ENCODE measurements around the gene LRRK1. TPM values are rescaled to one million over a fixed set of nuclear protein-coding genes. Genes with fewer than 3 reads are reported as not detected.
A peak's percentile ranks its signal among the peaks of the same experiment; 100 is the strongest.

Gene LRRK1
- total and polyA plus RNA-seq, 2 of the 4 experiments (the other 2 are of a cell fraction) = 3.0 to 5.8 TPM

DNA sequence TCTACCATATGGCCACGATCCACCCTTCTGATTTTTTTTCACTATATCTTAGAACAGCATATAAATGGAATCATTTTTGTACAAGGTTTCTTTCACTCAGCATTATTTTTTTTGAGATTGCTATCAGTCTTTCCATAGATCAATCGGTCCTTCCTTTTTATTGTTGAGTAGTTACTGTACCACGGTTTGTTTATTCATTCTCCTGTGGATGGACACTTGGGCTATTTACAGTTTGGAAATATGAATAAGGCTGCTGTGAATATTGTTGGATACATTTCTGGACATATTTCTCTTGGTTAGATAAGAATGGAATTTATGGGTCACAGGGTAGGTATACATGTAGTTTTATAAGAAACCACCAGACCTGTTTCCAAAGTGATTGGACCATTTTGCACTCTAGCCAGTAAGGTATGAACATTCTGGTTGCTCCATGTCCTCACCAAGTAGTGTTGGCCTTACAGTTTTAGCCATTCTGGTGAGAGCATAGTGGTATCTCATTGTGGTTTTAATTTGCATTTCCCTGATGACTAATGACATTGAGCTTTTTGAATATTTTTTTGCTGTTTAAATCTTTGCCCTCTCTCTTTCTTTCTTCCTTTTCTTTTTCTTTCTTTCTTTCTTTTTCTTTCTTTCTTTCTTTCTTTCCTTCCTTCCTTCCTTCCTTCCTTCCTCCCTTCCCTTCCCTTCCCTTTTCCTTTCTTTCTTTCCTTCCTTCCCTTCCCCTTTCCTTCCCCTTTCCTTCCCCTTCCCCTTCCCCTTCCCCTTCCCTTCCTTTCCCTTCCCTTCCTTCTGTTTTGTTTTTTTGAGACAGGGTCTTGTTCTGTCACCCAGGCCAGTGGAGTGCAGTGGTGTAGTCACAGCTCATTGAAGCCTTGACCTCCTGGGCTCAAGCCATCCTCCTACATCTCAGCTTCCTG, 49.2 kb downstream of the LRRK1 start:
- H2BK20ac ChIP-seq (ENCODE audit: low read depth, low read length) = no peak overlapping the region
- no peaks in the 10 kb centered on the region for H3K79me1 ChIP-seq (ENCODE audit: low read depth in 1 of 2, low read length in 2 of 2)
- TF ChIP-seq MAFK (IDR thresholded peaks at IDR 0.05; ENCODE audit: low read depth, low read length) (no peak), RAD21 (IDR thresholded peaks at IDR 0.05; ENCODE audit: low read length) (no peak), BHLHE40 (IDR thresholded peaks at IDR 0.05; ENCODE audit: low read depth, low read length) (no peak), NFE2L2 (IDR thresholded peaks at IDR 0.05; ENCODE audit: low read depth, low read length) (no peak)
- TF ChIP-seq, protein P1, sequence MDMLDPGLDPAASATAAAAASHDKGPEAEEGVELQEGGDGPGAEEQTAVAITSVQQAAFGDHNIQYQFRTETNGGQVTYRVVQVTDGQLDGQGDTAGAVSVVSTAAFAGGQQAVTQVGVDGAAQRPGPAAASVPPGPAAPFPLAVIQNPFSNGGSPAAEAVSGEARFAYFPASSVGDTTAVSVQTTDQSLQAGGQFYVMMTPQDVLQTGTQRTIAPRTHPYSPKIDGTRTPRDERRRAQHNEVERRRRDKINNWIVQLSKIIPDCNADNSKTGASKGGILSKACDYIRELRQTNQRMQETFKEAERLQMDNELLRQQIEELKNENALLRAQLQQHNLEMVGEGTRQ (IDR thresholded peaks at IDR 0.05; ENCODE audit: low read depth, low read length) = no peak
- peak overlapping the region; percentile 61; the same call in 1 of the 2 replicates for H2BK120ac ChIP-seq (ENCODE audit: low read depth, low read length)
- H3K9me1 ChIP-seq (ENCODE audit: insufficient read depth, low read length) = no peaks in the 10 kb centered on the region
- dilution Hi-C loops (cut with HindIII; ENCODE audit: low sequenced_read_pairs, unreplicated experiment) (no loop called here), intact Hi-C loops (cut with micrococcal nuclease) (no loop called here), in situ Hi-C loops (cut with MboI; ENCODE audit: low sequenced_read_pairs) (no loop called here)
- H2AK5ac ChIP-seq (ENCODE audit: low read depth, low read length) = peak overlapping the region; percentile 81; the same call in 1 of the 2 replicates
- no peak overlapping the region for H2AK9ac ChIP-seq (replicated peaks; ENCODE audit: low read depth, low read length, poor library complexity)
- no peak overlapping the region for H3K4me3 ChIP-seq (ENCODE audit: insufficient read depth, low read depth, low read length)
- peaks cover 2% of the 10 kb centered on the region; the same call in 1 of the 2 replicates for H3K27me3 ChIP-seq (ENCODE audit: control insufficient read depth, insufficient read depth, low read length)
- no TSS peak for BruUV-seq (replicated peaks)
- 0 out of 4 replicates have a peak overlapping the region, but pooled peaks of 1 of the 2 experiments have one; percentile 10 for H4K8ac ChIP-seq (ENCODE audit: low read depth in 2 of 2, low read length in 2 of 2)
- H3K14ac ChIP-seq (replicated peaks; ENCODE audit: low read depth, low read length) = no peak overlapping the region
- H2BK15ac ChIP-seq (ENCODE audit: low read depth, low read length) = peak overlapping the region; percentile 45; the same call in 1 of the 3 replicates
- H3K27ac ChIP-seq (ENCODE audit: insufficient read depth, low read length) = no peak overlapping the region
- CTCF ChIA-PET = no interaction called here
- H3K4me1 ChIP-seq (ENCODE audit: control insufficient read depth, insufficient read depth, low read length) = peaks cover 2% of the 10 kb centered on the region
- H3K9ac ChIP-seq (ENCODE audit: low read depth, low read length) = no peak overlapping the region
- peak overlapping the region; percentile 57 for H2BK5ac ChIP-seq (ENCODE audit: low read depth, low read length, poor library complexity, severe bottlenecking)
- no peak overlapping the region for H3K56ac ChIP-seq (ENCODE audit: extremely low read depth, insufficient read depth, low read length)
- no peaks in the 10 kb centered on the region for H4K20me1 ChIP-seq (ENCODE audit: insufficient read depth, low read length)
- POLR2A ChIA-PET (ENCODE audit: unreplicated experiment) = no interaction called here
- H4K91ac ChIP-seq (ENCODE audit: insufficient read depth, low read depth, low read length) = 0 out of 2 replicates have a peak overlapping the region, but pooled peaks have one; percentile 32
- H3K9me3 ChIP-seq (ENCODE audit: control insufficient read depth, insufficient read depth, low read length) = no peaks in the 10 kb centered on the region
- H4K5ac ChIP-seq (ENCODE audit: low read depth, low read length) = no peak overlapping the region
- peak overlapping the region; percentile 47; the same call in 1 of the 2 replicates for H3K4ac ChIP-seq (ENCODE audit: low read depth, low read length)
- ATAC-seq (ENCODE audit: low read depth) (peak; percentile 87), DNase-seq (peak; percentile 81)
- H3K18ac ChIP-seq (ENCODE audit: low read depth, low read length) = peak overlapping the region; percentile 36; the same call in 1 of the 2 replicates
- no peak overlapping the region for H3K23ac ChIP-seq (ENCODE audit: low read depth, low read length)
- H3K4me2 ChIP-seq (ENCODE audit: low read depth, low read length) = no peak overlapping the region
- H3K36me3 ChIP-seq (ENCODE audit: control insufficient read depth, insufficient read depth, low read length) = no peaks in the 10 kb centered on the region
- no peak overlapping the region for H2AFZ ChIP-seq (replicated peaks; ENCODE audit: low read length, poor library complexity)
- whole genome bisulfite sequencing, 2 experiments (ENCODE audit: extremely low coverage in 2 of 2, insufficient read length in 1 of 2) = no CpG with 5 or more reads among the region's 3 CpGs
